Sigmoid colon (tissue), 7 donors: ENCODE measurements around the gene DNAH17. TPM values are rescaled to one million over a fixed set of nuclear protein-coding genes. Genes with fewer than 3 reads are reported as not detected.
A peak's percentile ranks its signal among the peaks of the same experiment; 100 is the strongest.

Experiments
- DNase-seq: peaks from one replicate; pipeline ENCODE4 v3.0.0-alpha.2; 2019
- H3K27ac ChIP-seq, 4 donors: fragments of 200-600 bp; sonication (generic); one replicate each; pipeline ENCODE4 v1.5.1; 2016 to 2019; ENCODE audit warnings: mild to moderate bottlenecking in 1 of 4
- H3K27me3 ChIP-seq, 3 donors: fragments of 200-600 bp; sonication (generic); one replicate each; pipeline ENCODE4 v1.5.1; 2019; ENCODE audit warnings: mild to moderate bottlenecking in 1 of 3
- H3K36me3 ChIP-seq, 4 donors: fragments of 200-600 bp; sonication (generic); one replicate each; pipeline ENCODE4 v1.5.1; 2016 to 2019
- H3K4me1 ChIP-seq, 4 donors: fragments of 200-600 bp; sonication (generic); one replicate each; pipeline ENCODE4 v1.5.1; 2017 to 2019
- H3K4me3 ChIP-seq, 4 donors: fragments of 200-600 bp; sonication (generic); one replicate each; pipeline ENCODE4 v1.5.1; 2017 to 2019; ENCODE audit warnings: mild to moderate bottlenecking in 2 of 4, moderate library complexity in 1 of 4
- H3K9me3 ChIP-seq, 4 donors: fragments of 200-600 bp in 3 of 4; sonication (generic) in 3 of 4; one replicate each; pipeline versions ENCODE4 v1.5.1 to v1.6.1; 2013 to 2019
- CTCF ChIP-seq, 4 experiments: fragments of 450-650 bp in 3 of 4; fragments of 200-600 bp in 1 of 4; IDR thresholded peaks; one replicate each; pipeline ENCODE4 v1.5.1; 2016 to 2019; ENCODE audit warnings: antibody characterized with exemption in 4 of 4, mild to moderate bottlenecking in 3 of 4, moderate library complexity in 2 of 4
- EP300 ChIP-seq, 4 donors: sonication (generic); formaldehyde crosslinking; IDR thresholded peaks; one replicate each; pipeline ENCODE4 v1.6.1; 2017; ENCODE audit warnings: antibody characterized with exemption in 4 of 4
- POLR2A ChIP-seq, 2 donors: fragments of 450-650 bp; IDR thresholded peaks; one replicate each; pipeline ENCODE4 v1.6.1; 2016; ENCODE audit warnings: antibody characterized with exemption in 2 of 2, mild to moderate bottlenecking in 2 of 2, moderate library complexity in 2 of 2
- POLR2AphosphoS5 ChIP-seq, 4 donors: sonication (generic); formaldehyde crosslinking; IDR thresholded peaks; one replicate each; pipeline ENCODE4 v1.6.1; 2017; ENCODE audit warnings: antibody characterized with exemption in 4 of 4
- WGBS, 2 donors: extraction: QIAGEN DNeasy Blood & Tissue Kit; methylation state at CpG; one replicate each; pipeline ENCODE4 v1.1.7; 2013; 5-methylcytosine and 5-hydroxymethylcytosine counted together
- intact Hi-C: fragments of 100-400 bp; cut with DNase I; formaldehyde crosslinking; loops from one replicate; pipeline ENCODE4 v1.15.1; 2023
- polyA plus RNA-seq, 3 donors: library from polyadenylated mRNA; stranded (reverse); fragments of 200-250 nt; gene quantifications; one replicate each; pipeline ENCODE4 v1.2.3, GENCODE V29; 2013
- total RNA-seq, 4 donors: library from RNA; depleted of rRNA; stranded (reverse); fragments of >200 nt; gene quantifications; one replicate each; pipeline ENCODE4 v1.1.0, GENCODE V29; 2016
- donor health status: healthy with polysubstance abuse.
- donor health status: Bipolar disorder and iron deficiency.
- donor health status: healthy.

Gene DNAH17
- total and polyA plus RNA-seq, 7 donors = 0.07 to 0.68 (median 0.26) TPM; not detected in 3

- H3K9me3 ChIP-seq = no peaks in the 10 kb centered on the region
- TF ChIP-seq POLR2AphosphoS5 (IDR thresholded peaks at IDR 0.05) = no peak
- no peak for TF ChIP-seq CTCF (IDR thresholded peaks at IDR 0.05)
- TF ChIP-seq POLR2A (IDR thresholded peaks at IDR 0.05) = no peak
- TF ChIP-seq EP300 (IDR thresholded peaks at IDR 0.05) = no peak
- no peak for DNase-seq
- peaks cover 0 to 18% (median 0%) of the 10 kb centered on the region in 3 donors for H3K27me3 ChIP-seq
- no peaks in the 10 kb centered on the region for H3K36me3 ChIP-seq
- H3K27ac ChIP-seq = no peak overlapping the region
- WGBS, 2 donors = 32 to 52% methylated on average over 17 of the region's 17 CpGs
- H3K4me1 ChIP-seq = no peaks in the 10 kb centered on the region
- no peak overlapping the region for H3K4me3 ChIP-seq
- intact Hi-C loops = no loop called here
These were observed 17.3 kb downstream of the DNAH17 start for GRCh38 chr17:78559749-78560368.

- H3K36me3 ChIP-seq = no peaks in the 10 kb centered on the region
- H3K4me3 ChIP-seq = no peak overlapping the region
- peaks cover 0 to 18% (median 0%) of the 10 kb centered on the region in 3 donors for H3K27me3 ChIP-seq
- no peak overlapping the region for H3K27ac ChIP-seq
- no peaks in the 10 kb centered on the region for H3K9me3 ChIP-seq
- DNase-seq = no peak
- TF ChIP-seq CTCF (IDR thresholded peaks at IDR 0.05) (no peak), EP300 (IDR thresholded peaks at IDR 0.05) (no peak), POLR2A (IDR thresholded peaks at IDR 0.05) (no peak), POLR2AphosphoS5 (IDR thresholded peaks at IDR 0.05) (no peak)
- H3K4me1 ChIP-seq = no peaks in the 10 kb centered on the region
- WGBS, 2 donors = 74 to 89% methylated on average over 5 of the region's 5 CpGs
- intact Hi-C loops = no loop called here
These were observed 18.2 kb downstream of the DNAH17 start for GRCh38 chr17:78558989-78559388.

DNA sequence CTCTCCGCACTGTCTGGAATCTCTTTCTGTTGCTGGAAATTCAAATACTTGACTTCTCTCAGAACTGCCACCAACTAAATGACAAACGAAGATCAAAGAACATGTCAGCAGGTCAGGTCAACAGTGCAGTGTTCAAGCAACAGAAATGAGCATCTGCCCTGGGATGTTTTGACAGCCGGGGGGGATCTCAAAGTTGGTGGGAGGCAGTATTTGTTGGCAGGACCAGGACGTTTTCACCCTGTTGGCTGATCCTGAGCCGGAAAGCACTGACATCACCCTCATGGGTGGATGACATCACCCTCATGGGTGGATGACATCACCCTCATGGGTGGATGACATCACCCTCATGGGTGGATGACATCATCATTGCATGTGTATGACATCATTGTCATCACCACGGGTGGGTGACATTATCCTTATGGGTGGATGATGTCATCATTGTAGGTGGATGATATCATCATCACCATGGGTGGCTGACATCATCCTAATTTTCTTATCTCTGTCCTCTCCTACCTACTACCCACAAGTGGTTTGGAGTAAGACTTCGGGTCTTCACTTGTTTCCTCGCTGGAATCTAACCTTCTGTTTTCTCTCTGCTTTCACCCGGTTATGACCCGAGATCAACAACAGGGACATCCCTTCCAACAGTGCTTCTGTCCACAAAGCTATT, 18.9 kb downstream of the DNAH17 start:
- TF ChIP-seq POLR2A (IDR thresholded peaks at IDR 0.05) = no peak
- peak in 1 of 4 donors; percentile 14 for TF ChIP-seq POLR2AphosphoS5 (IDR thresholded peaks at IDR 0.05)
- no peak for DNase-seq
- WGBS, 2 donors = 70 to 86% methylated on average over 10 of the region's 10 CpGs
- no peaks in the 10 kb centered on the region for H3K4me1 ChIP-seq
- intact Hi-C loops = no loop called here
- peaks cover 0 to 18% (median 0%) of the 10 kb centered on the region in 3 donors for H3K27me3 ChIP-seq
- H3K27ac ChIP-seq = no peak overlapping the region
- H3K36me3 ChIP-seq = no peaks in the 10 kb centered on the region
- no peak overlapping the region for H3K4me3 ChIP-seq
- H3K9me3 ChIP-seq = no peaks in the 10 kb centered on the region

GRCh38 chr17:78557598-78558039, 19.6 kb downstream of the DNAH17 start:
- no peaks in the 10 kb centered on the region for H3K9me3 ChIP-seq
- no peaks in the 10 kb centered on the region for H3K36me3 ChIP-seq
- H3K4me1 ChIP-seq = no peaks in the 10 kb centered on the region
- H3K27ac ChIP-seq = no peak overlapping the region
- 33 to 64% methylated on average over 2 of the region's 2 CpGs for WGBS, 2 donors
- TF ChIP-seq CTCF (IDR thresholded peaks at IDR 0.05) = no peak
- TF ChIP-seq EP300 (IDR thresholded peaks at IDR 0.05) = no peak
- TF ChIP-seq POLR2AphosphoS5 (IDR thresholded peaks at IDR 0.05) = no peak
- TF ChIP-seq POLR2A (IDR thresholded peaks at IDR 0.05) = no peak
- no peak for DNase-seq
- H3K27me3 ChIP-seq = peaks cover 0 to 18% (median 0%) of the 10 kb centered on the region in 3 donors
- H3K4me3 ChIP-seq = no peak overlapping the region
- intact Hi-C loops = no loop called here

DNA sequence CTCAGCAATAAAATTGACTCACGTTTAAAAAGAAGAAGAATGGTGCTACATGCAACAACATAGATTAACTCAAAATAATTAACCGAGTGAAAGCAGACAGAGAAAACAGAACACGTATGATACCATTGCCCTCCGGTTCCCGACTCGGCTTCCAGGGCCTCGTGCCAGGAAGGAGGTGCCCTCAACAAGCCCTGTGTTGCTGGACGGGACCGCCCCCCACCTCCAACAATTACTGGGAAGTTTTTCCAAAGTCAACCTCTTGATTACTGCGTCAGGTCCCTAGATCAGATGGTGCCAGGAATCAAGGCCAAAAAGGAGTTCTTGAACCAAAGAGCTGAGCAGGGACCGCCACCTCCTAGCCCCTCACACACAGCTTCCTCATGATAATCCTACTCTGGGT, 20.4 kb downstream of the DNAH17 start:
- Histone ChIP-seq H3K36me3 (no peaks in the 10 kb centered on the region), H3K27me3 (peaks cover 0 to 18% (median 0%) of the 10 kb centered on the region in 3 donors), H3K4me1 (no peaks in the 10 kb centered on the region), H3K27ac (no peak overlapping the region), H3K4me3 (no peak overlapping the region), H3K9me3 (no peaks in the 10 kb centered on the region)
- TF ChIP-seq CTCF (IDR thresholded peaks at IDR 0.05) (no peak), POLR2AphosphoS5 (IDR thresholded peaks at IDR 0.05) (no peak), EP300 (IDR thresholded peaks at IDR 0.05) (no peak), POLR2A (IDR thresholded peaks at IDR 0.05) (no peak)
- DNase-seq = no peak
- intact Hi-C loops = no loop called here
- 76 to 87% methylated on average over 11 of the region's 11 CpGs for WGBS, 2 donors
